ENCODE measurements around the gene COX8A. TPM values are rescaled to one million over a fixed set of nuclear protein-coding genes. Genes with fewer than 3 reads are reported as not detected.
A peak's percentile ranks its signal among the peaks of the same experiment; 100 is the strongest.

The COX8A gene
- total and polyA plus RNA-seq, 9 of the 15 experiments (the other 6 are each of a cell fraction or from before 2014, with no cell fraction given) = 274 to 1,206 (median 526) TPM

DNA sequence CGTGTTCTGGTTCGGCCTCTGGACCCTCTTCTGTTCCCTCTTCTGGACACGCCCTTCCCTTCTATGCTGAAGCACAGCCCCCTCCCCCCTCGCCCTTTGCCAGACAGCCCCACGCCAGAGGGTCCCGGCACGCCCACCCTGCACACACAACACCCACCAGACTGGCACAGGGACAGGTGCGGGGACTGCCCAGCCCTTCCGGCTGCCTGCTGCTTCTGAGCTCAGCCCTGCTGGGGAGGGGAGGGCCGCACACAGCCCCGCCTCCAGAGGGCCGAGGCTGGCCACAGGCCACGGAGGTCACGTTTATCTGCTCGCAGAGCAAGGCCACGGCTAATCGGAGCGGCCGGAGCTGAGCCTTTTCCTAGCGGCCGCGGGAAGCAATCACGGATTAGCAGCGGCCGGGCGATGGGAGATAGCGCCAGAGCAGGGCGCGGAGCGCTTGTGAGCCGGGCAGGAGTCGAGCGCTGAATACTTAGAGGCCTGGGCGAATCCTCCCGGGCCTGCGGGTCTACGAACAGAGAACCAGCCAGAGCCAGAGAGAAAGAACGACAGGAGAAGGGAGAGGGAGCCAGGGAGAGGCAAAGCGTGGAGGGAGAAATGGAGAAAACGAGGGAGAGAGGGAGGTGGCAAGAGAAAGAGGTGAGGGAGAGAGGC, 33.3 kb downstream of the COX8A start (continued):
- TF ChIP-seq SP1 (CRISPR knock-in tag; IDR thresholded peaks at IDR 0.05) = no peak; the same call in none of the 2 replicates
- no peak for TF ChIP-seq TEAD2 (tag; IDR thresholded peaks at IDR 0.05)
- TF ChIP-seq HOXB6 (CRISPR knock-in tag; IDR thresholded peaks at IDR 0.05; ENCODE audit: borderline replicate concordance) = no peak
- peak; percentile 64 for TF ChIP-seq ATF7 (IDR thresholded peaks at IDR 0.05)
- no peak; the same call in 1 of the 2 replicates for TF ChIP-seq GABPB1 (CRISPR knock-in tag; IDR thresholded peaks at IDR 0.05)
- peak; percentile 42; the same call in 1 of the 2 replicates for TF ChIP-seq SMC3 (conservative IDR thresholded peaks at IDR 0.05; ENCODE audit: insufficient read depth, low read depth, low read length)
- TF ChIP-seq, protein P1, sequence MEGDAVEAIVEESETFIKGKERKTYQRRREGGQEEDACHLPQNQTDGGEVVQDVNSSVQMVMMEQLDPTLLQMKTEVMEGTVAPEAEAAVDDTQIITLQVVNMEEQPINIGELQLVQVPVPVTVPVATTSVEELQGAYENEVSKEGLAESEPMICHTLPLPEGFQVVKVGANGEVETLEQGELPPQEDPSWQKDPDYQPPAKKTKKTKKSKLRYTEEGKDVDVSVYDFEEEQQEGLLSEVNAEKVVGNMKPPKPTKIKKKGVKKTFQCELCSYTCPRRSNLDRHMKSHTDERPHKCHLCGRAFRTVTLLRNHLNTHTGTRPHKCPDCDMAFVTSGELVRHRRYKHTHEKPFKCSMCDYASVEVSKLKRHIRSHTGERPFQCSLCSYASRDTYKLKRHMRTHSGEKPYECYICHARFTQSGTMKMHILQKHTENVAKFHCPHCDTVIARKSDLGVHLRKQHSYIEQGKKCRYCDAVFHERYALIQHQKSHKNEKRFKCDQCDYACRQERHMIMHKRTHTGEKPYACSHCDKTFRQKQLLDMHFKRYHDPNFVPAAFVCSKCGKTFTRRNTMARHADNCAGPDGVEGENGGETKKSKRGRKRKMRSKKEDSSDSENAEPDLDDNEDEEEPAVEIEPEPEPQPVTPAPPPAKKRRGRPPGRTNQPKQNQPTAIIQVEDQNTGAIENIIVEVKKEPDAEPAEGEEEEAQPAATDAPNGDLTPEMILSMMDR (IDR thresholded peaks at IDR 0.05 in 2 of 3, conservative IDR thresholded peaks at IDR 0.05 in 1 of 3; ENCODE audit: insufficient read depth in 2 of 3, low read depth in 1 of 3, low read length in 3 of 3) = peak; percentile 46 to 60 (median 47)
- TF ChIP-seq DDX20 (tag; IDR thresholded peaks at IDR 0.05; ENCODE audit: low read depth) = no peak
- TF ChIP-seq CXXC5 (CRISPR knock-in tag; IDR thresholded peaks at IDR 0.05) = peak; percentile 100
- TF ChIP-seq, protein P2, sequence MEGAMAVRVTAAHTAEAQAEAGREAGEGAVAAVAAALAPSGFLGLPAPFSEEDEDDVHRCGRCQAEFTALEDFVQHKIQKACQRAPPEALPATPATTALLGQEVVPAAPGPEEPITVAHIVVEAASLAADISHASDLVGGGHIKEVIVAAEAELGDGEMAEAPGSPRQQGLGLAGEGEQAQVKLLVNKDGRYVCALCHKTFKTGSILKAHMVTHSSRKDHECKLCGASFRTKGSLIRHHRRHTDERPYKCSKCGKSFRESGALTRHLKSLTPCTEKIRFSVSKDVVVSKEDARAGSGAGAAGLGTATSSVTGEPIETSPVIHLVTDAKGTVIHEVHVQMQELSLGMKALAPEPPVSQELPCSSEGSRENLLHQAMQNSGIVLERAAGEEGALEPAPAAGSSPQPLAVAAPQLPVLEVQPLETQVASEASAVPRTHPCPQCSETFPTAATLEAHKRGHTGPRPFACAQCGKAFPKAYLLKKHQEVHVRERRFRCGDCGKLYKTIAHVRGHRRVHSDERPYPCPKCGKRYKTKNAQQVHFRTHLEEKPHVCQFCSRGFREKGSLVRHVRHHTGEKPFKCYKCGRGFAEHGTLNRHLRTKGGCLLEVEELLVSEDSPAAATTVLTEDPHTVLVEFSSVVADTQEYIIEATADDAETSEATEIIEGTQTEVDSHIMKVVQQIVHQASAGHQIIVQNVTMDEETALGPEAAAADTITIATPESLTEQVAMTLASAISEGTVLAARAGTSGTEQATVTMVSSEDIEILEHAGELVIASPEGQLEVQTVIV (CRISPR knock-in tag; IDR thresholded peaks at IDR 0.05; ENCODE audit: borderline replicate concordance) = no peak
- TF ChIP-seq FOXJ3 (CRISPR knock-in tag; IDR thresholded peaks at IDR 0.05) = no peak
- peak in 1 of 2 experiments; percentile 75; a peak in 1 of 4 replicates for TF ChIP-seq KDM4B (IDR thresholded peaks at IDR 0.05; ENCODE audit: borderline replicate concordance in 2 of 2, low read depth in 1 of 2)
- TF ChIP-seq PRPF4 (IDR thresholded peaks at IDR 0.05; ENCODE audit: insufficient read depth, low read depth, low read length, poor library complexity, severe bottlenecking) = no peak
- TF ChIP-seq, protein P3, sequence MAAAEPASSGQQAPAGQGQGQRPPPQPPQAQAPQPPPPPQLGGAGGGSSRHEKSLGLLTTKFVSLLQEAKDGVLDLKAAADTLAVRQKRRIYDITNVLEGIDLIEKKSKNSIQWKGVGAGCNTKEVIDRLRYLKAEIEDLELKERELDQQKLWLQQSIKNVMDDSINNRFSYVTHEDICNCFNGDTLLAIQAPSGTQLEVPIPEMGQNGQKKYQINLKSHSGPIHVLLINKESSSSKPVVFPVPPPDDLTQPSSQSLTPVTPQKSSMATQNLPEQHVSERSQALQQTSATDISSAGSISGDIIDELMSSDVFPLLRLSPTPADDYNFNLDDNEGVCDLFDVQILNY (CRISPR knock-in tag; IDR thresholded peaks at IDR 0.05) = no peak
- TF ChIP-seq, protein P4, sequence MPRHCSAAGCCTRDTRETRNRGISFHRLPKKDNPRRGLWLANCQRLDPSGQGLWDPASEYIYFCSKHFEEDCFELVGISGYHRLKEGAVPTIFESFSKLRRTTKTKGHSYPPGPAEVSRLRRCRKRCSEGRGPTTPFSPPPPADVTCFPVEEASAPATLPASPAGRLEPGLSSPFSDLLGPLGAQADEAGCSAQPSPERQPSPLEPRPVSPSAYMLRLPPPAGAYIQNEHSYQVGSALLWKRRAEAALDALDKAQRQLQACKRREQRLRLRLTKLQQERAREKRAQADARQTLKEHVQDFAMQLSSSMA (CRISPR knock-in tag; IDR thresholded peaks at IDR 0.05) = no peak
- TF ChIP-seq SRF (CRISPR knock-in tag; IDR thresholded peaks at IDR 0.05) = peak in 1 of 2 experiments; percentile 61; a peak in 1 of 4 replicates
- no peak for TF ChIP-seq SRSF3 (IDR thresholded peaks at IDR 0.05; ENCODE audit: insufficient read depth, low read length)
- TF ChIP-seq, protein P5, sequence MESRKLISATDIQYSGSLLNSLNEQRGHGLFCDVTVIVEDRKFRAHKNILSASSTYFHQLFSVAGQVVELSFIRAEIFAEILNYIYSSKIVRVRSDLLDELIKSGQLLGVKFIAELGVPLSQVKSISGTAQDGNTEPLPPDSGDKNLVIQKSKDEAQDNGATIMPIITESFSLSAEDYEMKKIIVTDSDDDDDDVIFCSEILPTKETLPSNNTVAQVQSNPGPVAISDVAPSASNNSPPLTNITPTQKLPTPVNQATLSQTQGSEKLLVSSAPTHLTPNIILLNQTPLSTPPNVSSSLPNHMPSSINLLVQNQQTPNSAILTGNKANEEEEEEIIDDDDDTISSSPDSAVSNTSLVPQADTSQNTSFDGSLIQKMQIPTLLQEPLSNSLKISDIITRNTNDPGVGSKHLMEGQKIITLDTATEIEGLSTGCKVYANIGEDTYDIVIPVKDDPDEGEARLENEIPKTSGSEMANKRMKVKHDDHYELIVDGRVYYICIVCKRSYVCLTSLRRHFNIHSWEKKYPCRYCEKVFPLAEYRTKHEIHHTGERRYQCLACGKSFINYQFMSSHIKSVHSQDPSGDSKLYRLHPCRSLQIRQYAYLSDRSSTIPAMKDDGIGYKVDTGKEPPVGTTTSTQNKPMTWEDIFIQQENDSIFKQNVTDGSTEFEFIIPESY (CRISPR knock-in tag; IDR thresholded peaks at IDR 0.05) = peak; percentile 87
- no peak for TF ChIP-seq ASH1L (IDR thresholded peaks at IDR 0.05; ENCODE audit: borderline replicate concordance, low read depth, partially characterized antibody)

Measured in K562 (cell line).